Ishikawa (cell line): ENCODE data around the gene PCDH9.

ENCODE experiments used
- CEBPB ChIP-seq: IDR thresholded peaks from 2 replicates; pipeline ENCODE4 v1.6.1; 2012
- CREB1 ChIP-seq: IDR thresholded peaks from 2 replicates; pipeline ENCODE4 v1.6.1; 2012; ENCODE audit warnings: low read depth
- EGR1 ChIP-seq: IDR thresholded peaks from 2 replicates; pipeline ENCODE4 v1.6.1; 2012
- EP300 ChIP-seq: IDR thresholded peaks from 2 replicates; pipeline ENCODE4 v1.6.1; 2012; ENCODE audit warnings: borderline replicate concordance
- FOXM1 ChIP-seq: IDR thresholded peaks from 2 replicates; pipeline ENCODE4 v1.6.1; 2012; ENCODE audit warnings: low read depth, borderline replicate concordance
- NFIC ChIP-seq: IDR thresholded peaks from 2 replicates; pipeline ENCODE4 v1.6.1; 2012
- RAD21 ChIP-seq: IDR thresholded peaks from 2 replicates; pipeline ENCODE4 v1.6.1; 2012; ENCODE audit warnings: low read depth
- TAF1 ChIP-seq: IDR thresholded peaks from 2 replicates; pipeline ENCODE4 v1.6.1; 2012; ENCODE audit warnings: low read depth, mild to moderate bottlenecking
- TCF12 ChIP-seq: IDR thresholded peaks from 2 replicates; pipeline ENCODE4 v1.6.1; 2012; ENCODE audit warnings: low read depth
- TEAD4 ChIP-seq: IDR thresholded peaks from 2 replicates; pipeline ENCODE4 v1.6.1; 2012
- YY1 ChIP-seq: IDR thresholded peaks from 2 replicates; pipeline ENCODE4 v1.6.1; 2012; ENCODE audit warnings: low read depth
- ZBTB7A ChIP-seq: IDR thresholded peaks from 2 replicates; pipeline ENCODE4 v1.6.1; 2012; ENCODE audit warnings: low read depth
- TF ChIP-seq, protein P1 (sequence below): IDR thresholded peaks from 2 replicates; pipeline ENCODE4 v1.6.1; 2012; ENCODE audit warnings: low read depth, mild to moderate bottlenecking
- TF ChIP-seq, protein P2 (sequence below): IDR thresholded peaks from 2 replicates; pipeline ENCODE4 v1.6.1; 2012
- TF ChIP-seq, protein P3 (sequence below): IDR thresholded peaks from 2 replicates; pipeline ENCODE4 v1.6.1; 2012

PCDH9 gene

DNA sequence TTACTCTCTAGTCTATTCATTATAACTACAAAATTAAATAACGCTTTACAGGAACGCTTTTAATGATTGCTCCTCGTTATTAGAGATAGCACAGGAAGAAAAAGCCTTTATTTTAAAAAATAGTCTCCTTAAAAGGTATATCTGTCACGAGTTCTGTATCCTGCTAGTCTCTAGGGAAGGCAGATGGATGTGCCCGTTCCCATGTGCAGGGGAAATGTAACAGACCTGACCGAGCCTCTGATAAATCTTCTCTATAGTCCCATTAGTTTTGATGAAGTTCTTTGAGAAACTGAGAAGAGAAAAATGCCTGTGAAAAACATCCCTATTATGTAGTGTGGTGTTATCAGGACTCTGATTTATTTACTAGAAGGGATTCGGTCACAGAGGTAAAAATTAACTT is 226.4 kb downstream of the PCDH9 start:
- TF ChIP-seq TEAD4 (no peak), CREB1 (no peak), TAF1 (no peak), ZBTB7A (no peak), CEBPB (no peak), NFIC (no peak), TCF12 (no peak), EGR1 (no peak), RAD21 (no peak), EP300 (no peak), FOXM1 (no peak), YY1 (no peak)
- TF ChIP-seq, protein P1, sequence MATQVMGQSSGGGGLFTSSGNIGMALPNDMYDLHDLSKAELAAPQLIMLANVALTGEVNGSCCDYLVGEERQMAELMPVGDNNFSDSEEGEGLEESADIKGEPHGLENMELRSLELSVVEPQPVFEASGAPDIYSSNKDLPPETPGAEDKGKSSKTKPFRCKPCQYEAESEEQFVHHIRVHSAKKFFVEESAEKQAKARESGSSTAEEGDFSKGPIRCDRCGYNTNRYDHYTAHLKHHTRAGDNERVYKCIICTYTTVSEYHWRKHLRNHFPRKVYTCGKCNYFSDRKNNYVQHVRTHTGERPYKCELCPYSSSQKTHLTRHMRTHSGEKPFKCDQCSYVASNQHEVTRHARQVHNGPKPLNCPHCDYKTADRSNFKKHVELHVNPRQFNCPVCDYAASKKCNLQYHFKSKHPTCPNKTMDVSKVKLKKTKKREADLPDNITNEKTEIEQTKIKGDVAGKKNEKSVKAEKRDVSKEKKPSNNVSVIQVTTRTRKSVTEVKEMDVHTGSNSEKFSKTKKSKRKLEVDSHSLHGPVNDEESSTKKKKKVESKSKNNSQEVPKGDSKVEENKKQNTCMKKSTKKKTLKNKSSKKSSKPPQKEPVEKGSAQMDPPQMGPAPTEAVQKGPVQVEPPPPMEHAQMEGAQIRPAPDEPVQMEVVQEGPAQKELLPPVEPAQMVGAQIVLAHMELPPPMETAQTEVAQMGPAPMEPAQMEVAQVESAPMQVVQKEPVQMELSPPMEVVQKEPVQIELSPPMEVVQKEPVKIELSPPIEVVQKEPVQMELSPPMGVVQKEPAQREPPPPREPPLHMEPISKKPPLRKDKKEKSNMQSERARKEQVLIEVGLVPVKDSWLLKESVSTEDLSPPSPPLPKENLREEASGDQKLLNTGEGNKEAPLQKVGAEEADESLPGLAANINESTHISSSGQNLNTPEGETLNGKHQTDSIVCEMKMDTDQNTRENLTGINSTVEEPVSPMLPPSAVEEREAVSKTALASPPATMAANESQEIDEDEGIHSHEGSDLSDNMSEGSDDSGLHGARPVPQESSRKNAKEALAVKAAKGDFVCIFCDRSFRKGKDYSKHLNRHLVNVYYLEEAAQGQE, result no peak
- TF ChIP-seq, protein P2, sequence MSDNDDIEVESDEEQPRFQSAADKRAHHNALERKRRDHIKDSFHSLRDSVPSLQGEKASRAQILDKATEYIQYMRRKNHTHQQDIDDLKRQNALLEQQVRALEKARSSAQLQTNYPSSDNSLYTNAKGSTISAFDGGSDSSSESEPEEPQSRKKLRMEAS, result no peak
- TF ChIP-seq, protein P3, sequence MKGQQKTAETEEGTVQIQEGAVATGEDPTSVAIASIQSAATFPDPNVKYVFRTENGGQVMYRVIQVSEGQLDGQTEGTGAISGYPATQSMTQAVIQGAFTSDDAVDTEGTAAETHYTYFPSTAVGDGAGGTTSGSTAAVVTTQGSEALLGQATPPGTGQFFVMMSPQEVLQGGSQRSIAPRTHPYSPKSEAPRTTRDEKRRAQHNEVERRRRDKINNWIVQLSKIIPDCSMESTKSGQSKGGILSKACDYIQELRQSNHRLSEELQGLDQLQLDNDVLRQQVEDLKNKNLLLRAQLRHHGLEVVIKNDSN, result no peak

DNA sequence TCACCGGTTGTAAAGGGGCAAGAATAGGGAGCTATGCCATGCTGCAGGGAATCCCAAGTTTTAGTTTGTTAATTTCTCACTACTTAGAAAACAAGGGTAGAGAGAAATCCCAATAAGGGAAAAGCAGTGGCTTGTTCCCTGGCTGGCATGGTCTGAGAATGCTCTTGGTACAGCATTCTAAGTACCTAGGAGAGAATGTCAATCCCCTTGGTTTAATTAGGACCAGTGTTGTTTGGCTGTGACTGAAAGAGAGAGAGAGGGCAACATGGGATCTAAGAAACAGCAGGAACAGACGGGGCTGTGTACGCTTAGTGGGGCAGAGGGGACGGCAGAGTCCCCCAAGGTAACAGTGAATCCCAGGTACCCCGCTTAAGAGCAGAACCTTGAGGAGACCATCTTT is 228.8 kb downstream of the PCDH9 start:
- no peak for TF ChIP-seq CEBPB
- no peak for TF ChIP-seq TCF12
- TF ChIP-seq, protein P2, result no peak
- TF ChIP-seq, protein P3, result no peak
- no peak for TF ChIP-seq TEAD4
- no peak for TF ChIP-seq FOXM1
- TF ChIP-seq CREB1, result no peak
- TF ChIP-seq TAF1, result no peak
- TF ChIP-seq ZBTB7A, result no peak
- TF ChIP-seq EP300, result no peak
- TF ChIP-seq YY1, result no peak
- TF ChIP-seq NFIC, result no peak
- TF ChIP-seq, protein P1, result no peak
- no peak for TF ChIP-seq EGR1
- TF ChIP-seq RAD21, result no peak

DNA sequence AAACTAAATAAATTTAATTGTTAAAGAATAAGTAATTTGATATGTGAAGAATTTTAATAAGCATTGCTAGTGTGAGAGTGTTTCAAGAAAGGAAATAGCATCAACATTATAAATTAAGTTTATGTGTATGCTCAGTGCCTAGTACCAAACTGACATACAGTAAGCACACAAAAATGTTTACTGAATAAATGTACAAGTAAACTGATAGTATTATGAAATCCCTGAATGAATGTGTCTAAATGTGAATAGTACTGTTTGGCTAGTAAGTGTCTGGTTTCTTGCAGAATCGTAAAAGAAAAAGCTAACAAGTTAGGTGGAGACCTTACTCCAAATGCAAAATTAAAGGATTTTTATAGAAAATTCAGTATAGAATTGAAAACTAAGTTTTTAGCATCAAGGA is 233.6 kb downstream of the PCDH9 start:
- TF ChIP-seq TEAD4 (no peak), NFIC (no peak), ZBTB7A (no peak), TCF12 (no peak), TAF1 (no peak), EP300 (no peak)
- TF ChIP-seq, protein P3, result no peak

DNA sequence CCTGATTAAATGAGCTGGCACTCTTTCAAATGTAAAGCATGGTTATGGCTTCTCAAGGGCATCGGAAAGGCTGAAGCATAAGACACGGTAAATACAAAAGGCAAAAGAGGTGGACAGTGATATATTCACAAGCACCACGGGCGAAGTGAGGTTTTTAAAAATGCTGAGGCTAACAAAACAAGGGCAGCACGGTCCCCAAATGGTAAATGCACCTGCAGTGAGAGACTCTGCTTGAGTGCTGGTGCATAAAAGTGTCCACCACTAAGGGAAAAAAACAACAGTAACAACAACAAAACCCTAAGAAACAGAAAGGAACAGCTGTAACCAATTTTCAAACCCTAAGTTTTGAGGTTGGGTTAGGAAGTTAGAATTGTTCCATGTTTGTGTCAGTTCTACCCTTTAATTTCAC is 234.9 kb downstream of the PCDH9 start:
- no peak for TF ChIP-seq RAD21
- TF ChIP-seq, protein P3, result no peak
- TF ChIP-seq TEAD4, result no peak
- TF ChIP-seq YY1, result no peak
- no peak for TF ChIP-seq ZBTB7A
- TF ChIP-seq EP300, result no peak
- no peak for TF ChIP-seq EGR1
- TF ChIP-seq CREB1, result no peak
- TF ChIP-seq FOXM1, result no peak
- TF ChIP-seq, protein P1, result no peak
- TF ChIP-seq TAF1, result no peak
- TF ChIP-seq TCF12, result no peak
- TF ChIP-seq, protein P2, result no peak
- TF ChIP-seq CEBPB, result no peak
- no peak for TF ChIP-seq NFIC
